ENCODE measurements around the gene UROS.

DNA sequence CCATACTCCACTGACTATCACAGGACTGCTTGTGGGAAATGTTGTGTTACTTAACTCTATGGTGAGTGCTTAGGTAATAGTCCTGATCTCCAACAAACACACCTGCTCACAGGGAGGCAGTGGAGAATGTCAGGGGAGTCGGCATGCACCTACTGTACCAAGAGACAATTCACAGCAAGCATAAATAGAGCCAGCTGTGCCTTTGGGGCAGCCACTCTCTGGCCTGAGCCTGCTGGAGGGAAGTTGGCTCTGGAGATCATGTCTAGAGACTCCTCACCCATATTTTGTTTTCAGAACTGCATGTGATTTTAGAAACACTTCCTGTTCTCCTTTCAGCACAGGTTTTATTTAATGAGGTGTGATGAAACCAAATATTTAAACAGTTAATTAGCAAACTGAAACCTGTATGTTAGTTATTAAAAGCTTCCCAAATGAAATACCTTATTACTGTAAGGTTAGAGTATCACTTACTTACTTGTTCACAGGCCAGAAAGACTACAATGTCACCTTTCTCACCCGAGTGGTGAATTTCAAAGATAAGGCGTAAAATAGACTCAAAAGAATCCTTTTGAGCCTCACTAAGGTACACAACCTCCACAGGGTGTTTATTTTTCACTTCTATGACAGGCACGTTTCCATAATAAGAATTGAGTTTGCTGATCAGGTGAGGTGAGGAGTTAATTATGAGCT lies 36.2 kb upstream of the UROS start:
- TF ChIP-seq, protein P1, sequence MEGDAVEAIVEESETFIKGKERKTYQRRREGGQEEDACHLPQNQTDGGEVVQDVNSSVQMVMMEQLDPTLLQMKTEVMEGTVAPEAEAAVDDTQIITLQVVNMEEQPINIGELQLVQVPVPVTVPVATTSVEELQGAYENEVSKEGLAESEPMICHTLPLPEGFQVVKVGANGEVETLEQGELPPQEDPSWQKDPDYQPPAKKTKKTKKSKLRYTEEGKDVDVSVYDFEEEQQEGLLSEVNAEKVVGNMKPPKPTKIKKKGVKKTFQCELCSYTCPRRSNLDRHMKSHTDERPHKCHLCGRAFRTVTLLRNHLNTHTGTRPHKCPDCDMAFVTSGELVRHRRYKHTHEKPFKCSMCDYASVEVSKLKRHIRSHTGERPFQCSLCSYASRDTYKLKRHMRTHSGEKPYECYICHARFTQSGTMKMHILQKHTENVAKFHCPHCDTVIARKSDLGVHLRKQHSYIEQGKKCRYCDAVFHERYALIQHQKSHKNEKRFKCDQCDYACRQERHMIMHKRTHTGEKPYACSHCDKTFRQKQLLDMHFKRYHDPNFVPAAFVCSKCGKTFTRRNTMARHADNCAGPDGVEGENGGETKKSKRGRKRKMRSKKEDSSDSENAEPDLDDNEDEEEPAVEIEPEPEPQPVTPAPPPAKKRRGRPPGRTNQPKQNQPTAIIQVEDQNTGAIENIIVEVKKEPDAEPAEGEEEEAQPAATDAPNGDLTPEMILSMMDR (IDR thresholded peaks at IDR 0.05): no peak
- TF ChIP-seq EP300 (IDR thresholded peaks at IDR 0.05; ENCODE audit: low read depth): no peak

All from transverse colon (tissue), 3 donors.